HTERT RPE-1 (cell line): ENCODE results near the gene PLXND1.
"Not testable (repeated sequence)": the region's sequence is repeated elsewhere in the genome, so short reads cannot be mapped to it uniquely, and the experiment has no call there.

Experiments
- in situ Hi-C: fragments of 300-500 bp; cut with MboI; formaldehyde crosslinking; loops from 4 replicates; pipeline ENCODE4 v1.14.3; 2020; ENCODE audit warnings: low sequenced_read_pairs

PLXND1 gene

DNA sequence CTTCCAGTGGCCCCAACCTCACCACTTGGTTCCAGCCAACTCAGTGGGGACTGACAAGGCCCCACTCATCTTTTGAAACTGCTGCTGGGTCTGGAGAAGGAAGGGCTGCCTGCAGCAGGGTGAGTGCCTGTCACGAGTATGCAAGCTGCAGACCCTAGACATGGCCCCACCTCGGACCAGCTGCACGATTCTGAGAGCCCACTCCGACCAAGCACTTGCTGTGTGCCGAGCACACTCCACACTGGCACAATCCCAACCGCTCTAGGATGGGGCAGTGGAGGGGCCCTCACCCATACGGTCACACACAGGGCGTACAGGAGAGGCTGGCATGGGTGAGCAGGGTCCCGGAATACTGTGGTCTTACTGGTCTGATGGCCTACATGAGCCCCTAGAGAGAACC lies 8.0 kb upstream of the PLXND1 start:
- in situ Hi-C loops, result no loop called here

- in situ Hi-C loops, result no loop called here
These were observed 6.9 kb upstream of the PLXND1 start for GRCh38 chr3:129613367-129613740.

GRCh38 chr3:129612534-129613366 lies 6.3 kb upstream of the PLXND1 start:
- in situ Hi-C loops, result no loop called here

GRCh38 chr3:129611812-129612533 lies 5.5 kb upstream of the PLXND1 start:
- in situ Hi-C loops, result no loop called here

DNA sequence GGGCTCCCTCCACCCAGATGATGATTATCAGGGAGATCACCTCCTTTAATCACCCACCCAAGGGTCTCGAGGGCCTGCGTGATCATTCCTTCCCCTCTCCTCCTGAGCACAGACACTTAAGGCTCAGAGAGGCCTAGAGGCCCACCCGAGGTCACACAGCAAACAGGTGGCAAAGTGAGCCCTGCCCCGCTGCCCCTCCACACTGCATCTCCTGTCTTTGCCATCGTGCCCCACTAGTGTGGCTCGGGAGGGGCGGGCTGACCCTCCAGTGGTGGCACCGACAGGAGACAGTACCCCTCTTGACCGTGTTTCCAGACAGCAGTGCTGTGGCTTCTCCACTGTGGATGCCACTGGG lies 4.9 kb upstream of the PLXND1 start:
- in situ Hi-C loops, result no loop called here

DNA sequence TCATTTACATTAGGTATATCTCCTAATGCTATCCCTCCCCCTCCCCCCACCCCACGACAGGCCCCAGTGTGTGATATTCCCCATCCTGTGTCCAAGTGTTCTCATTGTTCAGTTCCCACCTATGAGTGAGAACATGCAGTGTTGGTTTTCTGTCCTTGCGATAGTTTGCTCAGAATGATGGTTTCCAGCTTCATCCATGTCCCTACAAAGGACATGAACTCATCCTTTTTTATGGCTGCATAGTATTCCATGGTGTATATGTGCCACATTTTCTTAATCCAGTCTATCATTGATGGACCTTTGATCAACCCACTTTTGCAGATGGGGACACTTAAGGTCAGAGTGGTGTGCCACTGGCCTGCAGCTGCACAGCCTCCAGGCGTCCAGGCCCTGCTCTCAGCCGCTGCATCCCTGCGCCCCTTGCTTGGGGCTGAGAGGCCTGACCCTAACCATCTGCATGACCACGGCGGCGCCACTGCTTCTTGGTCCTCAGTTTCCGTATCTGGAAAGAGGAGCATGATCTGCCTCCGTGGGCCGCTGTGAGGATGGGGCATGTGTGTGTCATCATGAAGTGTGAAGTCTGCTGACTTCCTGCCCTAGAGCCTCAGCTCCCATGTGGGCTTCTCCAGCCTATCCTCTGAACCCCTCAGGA lies 4.4 kb upstream of the PLXND1 start:
- in situ Hi-C loops, result not testable (repeated sequence)

- in situ Hi-C loops, result no loop called here
These were observed 3.8 kb upstream of the PLXND1 start for GRCh38 chr3:129610276-129610675.

DNA sequence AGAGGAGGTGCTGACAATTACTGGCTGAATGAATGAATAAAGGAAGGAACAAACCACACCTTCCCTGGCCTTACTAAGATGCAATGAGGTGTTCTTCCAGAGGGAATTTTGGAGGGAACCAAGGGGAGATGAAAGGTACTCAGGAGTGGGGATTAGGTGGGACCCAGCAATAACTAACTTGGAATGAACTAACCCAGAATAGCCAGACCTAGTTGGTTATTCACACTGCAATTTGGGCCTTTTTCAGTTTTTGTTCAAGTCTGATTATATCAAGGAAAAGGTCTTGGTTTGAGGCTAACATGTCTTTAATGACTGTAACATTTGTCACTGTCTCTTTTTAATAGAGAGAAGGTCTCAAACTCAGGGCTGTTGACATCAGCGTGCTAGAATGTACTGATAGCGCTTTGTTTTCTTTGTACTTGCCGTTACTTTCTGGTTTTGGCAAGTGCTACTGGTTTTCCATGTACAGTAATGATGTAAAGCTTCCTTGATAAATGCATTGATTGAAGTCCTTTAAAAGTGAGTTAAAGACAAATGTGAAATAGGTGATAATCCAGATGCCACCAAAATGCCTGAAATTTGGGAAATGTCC lies 3.2 kb upstream of the PLXND1 start:
- in situ Hi-C loops, result no loop called here

DNA sequence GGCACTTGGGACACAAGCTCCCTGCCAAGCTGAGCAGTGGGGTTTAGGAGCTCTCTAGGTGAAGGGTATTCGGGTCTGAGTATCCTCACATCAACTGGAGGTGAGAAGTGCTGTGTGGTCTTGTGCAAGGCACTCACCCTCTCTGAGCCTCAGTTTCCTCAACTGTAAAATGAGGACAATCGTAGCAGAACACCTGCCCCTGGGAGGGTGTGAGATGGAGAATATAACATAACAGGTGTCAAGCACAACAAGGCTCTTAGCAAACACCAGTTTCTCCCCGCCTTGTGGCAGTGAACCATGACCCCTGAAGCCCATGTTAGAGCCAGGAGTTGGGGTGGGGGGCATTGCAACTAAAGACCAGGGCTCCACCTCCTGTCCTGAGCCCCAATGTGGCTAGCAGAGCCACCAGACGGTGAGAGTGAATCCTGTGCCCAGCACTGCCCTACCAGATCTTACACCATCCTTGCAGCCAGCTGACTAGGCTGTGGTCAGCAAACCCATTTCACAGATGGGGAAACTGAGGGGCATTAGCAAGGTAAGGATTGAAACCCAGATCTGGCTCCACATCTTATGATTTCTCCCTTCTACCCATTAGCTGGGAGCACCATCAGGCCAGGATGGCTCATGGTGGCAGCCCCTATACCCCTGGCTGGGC lies 2.6 kb upstream of the PLXND1 start:
- in situ Hi-C loops, result no loop called here

- in situ Hi-C loops, result no loop called here
These were observed 1.8 kb upstream of the PLXND1 start for GRCh38 chr3:129608087-129608935.

DNA sequence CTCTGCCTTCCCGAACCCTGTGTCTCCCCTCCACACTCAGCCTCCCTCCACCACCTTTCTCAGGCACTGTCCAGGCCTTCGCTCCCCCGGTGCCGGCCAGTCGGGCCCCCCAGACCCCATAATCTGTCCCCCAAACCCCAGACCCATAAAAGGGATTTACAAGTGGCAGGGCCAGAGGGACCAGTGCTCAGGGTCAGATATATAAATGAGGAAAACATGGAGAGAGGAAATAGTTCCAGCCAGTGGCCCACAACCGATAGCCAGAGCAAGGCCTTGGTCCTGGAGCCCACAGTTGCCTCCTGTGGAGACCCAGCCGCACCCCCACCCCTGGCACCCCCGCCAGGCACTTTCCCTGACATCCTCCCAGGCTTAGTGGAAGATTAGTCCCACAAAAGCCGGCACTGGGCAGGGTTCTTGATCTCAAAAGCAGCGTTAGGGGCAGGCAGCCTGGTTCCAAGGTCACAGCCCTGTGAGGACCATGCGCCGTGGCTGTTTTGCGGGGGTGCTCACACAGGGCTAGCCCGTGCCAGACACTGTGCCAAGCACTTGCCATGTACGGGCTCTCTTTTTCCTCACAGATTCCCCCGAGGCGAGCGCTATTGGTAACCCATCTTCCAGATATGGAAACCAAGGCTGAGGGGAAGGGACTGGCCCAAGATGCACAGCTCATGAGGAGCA lies 1.1 kb upstream of the PLXND1 start:
- in situ Hi-C loops, result no loop called here

GRCh38 chr3:129605922-129606635 lies 397 bp downstream of the PLXND1 start:
- in situ Hi-C loops, result no loop called here

GRCh38 chr3:129605203-129605921 lies 1.1 kb downstream of the PLXND1 start:
- in situ Hi-C loops, result no loop called here

DNA sequence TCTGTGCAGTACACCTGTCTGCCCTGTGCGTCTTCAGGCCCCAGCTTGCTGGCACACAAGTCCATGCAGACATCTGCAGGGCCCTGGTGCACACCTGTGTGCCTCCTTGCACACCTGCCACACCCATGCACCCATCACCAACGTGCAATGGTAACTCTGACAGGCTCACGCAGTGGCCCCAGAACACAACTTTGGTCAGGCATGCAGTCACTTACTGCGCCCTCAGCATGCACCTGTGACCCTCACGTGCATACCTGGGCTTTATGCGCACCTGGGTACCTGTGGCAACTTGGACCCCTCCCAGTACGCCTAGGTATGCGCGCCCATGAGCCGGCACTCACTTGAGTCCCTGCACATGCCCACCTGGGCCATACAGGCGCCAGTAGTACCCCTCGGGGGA lies 1.7 kb downstream of the PLXND1 start:
- in situ Hi-C loops, result no loop called here

- in situ Hi-C loops, result no loop called here
These were observed 2.3 kb downstream of the PLXND1 start for GRCh38 chr3:129603991-129604749.

DNA sequence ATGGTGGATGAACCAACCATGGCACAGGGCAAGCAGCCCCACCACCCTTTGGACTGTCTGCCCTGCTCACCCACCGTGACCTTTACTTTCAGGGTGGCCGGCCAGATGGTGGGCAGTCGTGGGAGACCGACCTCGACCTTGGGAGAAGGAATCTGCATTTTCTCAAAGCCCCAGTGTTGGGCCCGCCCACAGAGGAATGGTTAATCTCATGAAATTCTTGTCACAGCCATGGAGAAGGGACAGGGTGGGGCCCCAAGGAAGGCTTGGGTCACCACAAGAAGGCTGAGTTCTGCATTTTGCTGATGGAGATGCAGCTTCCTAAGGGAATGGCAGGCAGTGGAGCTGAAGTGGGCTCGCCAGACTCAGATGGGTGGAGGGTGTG lies 2.9 kb downstream of the PLXND1 start:
- in situ Hi-C loops, result no loop called here

DNA sequence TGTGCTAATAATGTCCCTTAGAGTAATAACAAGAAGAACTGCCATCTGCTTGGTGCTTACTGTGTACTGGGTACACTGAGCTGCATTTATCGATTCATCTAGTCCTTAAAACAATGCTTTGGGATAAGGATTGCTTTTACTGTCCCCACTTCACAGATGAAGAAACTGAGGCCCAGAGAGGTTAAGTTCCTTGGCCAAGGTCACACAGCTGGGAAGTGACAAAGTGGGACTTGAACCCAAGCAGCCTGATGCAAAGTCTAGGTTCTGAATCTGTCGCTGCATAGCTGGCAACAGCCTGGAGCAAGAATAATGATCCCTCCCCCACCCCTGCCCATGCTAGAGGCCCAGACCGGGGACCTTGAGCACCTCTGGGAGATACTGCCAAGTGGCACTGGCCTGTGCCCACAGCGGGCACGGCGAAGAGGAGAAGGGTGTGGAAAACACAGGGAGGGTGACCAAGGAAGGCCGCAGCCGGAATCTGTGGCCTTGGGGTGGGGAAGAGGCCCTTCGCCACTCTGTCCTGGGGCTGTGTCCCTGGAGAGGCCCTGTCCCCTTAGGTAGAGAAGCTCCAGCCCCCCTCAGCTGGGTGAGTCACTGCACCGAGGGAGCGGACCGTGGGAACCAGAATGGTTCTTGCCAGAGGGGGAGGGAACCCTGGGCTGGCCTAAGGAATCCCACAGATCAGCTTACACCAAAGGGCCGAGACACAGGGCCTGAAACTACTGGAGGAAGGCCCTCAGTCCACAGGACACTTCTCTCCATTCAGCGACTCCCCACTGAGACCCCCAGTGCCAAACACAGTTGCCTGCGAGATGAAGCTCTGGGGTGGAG lies 3.5 kb downstream of the PLXND1 start:
- in situ Hi-C loops, result no loop called here
